Measurements from ENCODE around the gene PTH2R.
"Not testable (repeated sequence)": the region's sequence is repeated elsewhere in the genome, so short reads cannot be mapped to it uniquely, and the experiment has no call there.

DNA sequence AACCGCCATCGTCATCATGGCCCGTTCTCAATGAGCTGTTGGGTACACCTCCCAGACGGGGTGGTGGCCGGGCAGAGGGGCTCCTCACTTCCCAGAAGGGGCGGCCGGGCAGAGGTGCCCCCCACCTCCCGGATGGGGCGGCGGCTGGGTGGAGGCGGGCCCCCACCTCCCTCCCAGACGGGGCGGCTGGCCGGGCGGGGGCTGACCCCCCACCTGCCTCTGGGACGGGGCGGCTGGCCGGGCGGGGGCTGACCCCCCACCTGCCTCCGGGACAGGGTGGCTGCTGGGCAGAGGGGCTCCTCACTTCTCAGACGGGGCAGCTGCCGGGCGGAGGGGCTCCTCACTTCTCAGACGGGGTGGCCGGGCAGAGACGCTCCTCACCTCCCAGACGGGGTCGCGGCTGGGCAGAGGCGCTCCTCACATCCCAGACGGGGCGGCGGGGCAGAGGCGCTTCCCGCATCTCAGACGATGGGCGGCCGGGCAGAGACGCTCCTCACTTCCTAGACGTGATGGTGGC, 29.2 kb upstream of the PTH2R start:
- not testable (repeated sequence) for TF ChIP-seq POLR2A (IDR thresholded peaks at IDR 0.05)
- TF ChIP-seq, protein P1, sequence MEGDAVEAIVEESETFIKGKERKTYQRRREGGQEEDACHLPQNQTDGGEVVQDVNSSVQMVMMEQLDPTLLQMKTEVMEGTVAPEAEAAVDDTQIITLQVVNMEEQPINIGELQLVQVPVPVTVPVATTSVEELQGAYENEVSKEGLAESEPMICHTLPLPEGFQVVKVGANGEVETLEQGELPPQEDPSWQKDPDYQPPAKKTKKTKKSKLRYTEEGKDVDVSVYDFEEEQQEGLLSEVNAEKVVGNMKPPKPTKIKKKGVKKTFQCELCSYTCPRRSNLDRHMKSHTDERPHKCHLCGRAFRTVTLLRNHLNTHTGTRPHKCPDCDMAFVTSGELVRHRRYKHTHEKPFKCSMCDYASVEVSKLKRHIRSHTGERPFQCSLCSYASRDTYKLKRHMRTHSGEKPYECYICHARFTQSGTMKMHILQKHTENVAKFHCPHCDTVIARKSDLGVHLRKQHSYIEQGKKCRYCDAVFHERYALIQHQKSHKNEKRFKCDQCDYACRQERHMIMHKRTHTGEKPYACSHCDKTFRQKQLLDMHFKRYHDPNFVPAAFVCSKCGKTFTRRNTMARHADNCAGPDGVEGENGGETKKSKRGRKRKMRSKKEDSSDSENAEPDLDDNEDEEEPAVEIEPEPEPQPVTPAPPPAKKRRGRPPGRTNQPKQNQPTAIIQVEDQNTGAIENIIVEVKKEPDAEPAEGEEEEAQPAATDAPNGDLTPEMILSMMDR (IDR thresholded peaks at IDR 0.05) = not testable (repeated sequence)

All from right lobe of liver (tissue), 4 donors.